HUES6 (cell line): ENCODE results near the gene ELP4.

Experiments used
- H3K27ac ChIP-seq: 2 replicates; pipeline ENCODE4 v1.7.0; 2013; ENCODE audit warnings: low read depth, mild to moderate bottlenecking, low read length, inconsistent platforms
- H3K27me3 ChIP-seq: 2 replicates; pipeline ENCODE4 v1.6.1; 2013; ENCODE audit warnings: low read length; ENCODE audit not compliant: control insufficient read depth, insufficient read depth
- H3K36me3 ChIP-seq: 2 replicates; pipeline ENCODE4 v1.6.1; 2013; ENCODE audit warnings: low read length; ENCODE audit not compliant: control insufficient read depth, insufficient read depth
- H3K4me1 ChIP-seq: 2 replicates; pipeline ENCODE4 v1.6.1; 2013; ENCODE audit warnings: low read length; ENCODE audit not compliant: control insufficient read depth, insufficient read depth
- H3K4me3 ChIP-seq: 2 replicates; pipeline ENCODE4 v1.5.1; 2013; ENCODE audit warnings: low read depth, low read length
- H3K9ac ChIP-seq: one replicate; pipeline ENCODE4 v1.6.1; 2013; ENCODE audit warnings: mild to moderate bottlenecking, low read length
- H3K9me3 ChIP-seq: 2 replicates; pipeline ENCODE4 v1.6.1; 2013; ENCODE audit warnings: low read depth, low read length; ENCODE audit not compliant: control insufficient read depth, insufficient read depth

Gene ELP4

GRCh38 chr11:31770011-31770700 lies 260.6 kb downstream of the ELP4 start:
- H3K27me3 ChIP-seq: no peaks in the 10 kb centered on the region
- 0 out of 2 replicates have a peak, but pooled peaks cover 6% of the 10 kb centered on the region for H3K4me1 ChIP-seq
- no peak overlapping the region for H3K27ac ChIP-seq
- no peaks in the 10 kb centered on the region for H3K9me3 ChIP-seq
- no peaks in the 10 kb centered on the region for H3K36me3 ChIP-seq
- H3K4me3 ChIP-seq: no peak overlapping the region
- no peak overlapping the region for H3K9ac ChIP-seq

DNA sequence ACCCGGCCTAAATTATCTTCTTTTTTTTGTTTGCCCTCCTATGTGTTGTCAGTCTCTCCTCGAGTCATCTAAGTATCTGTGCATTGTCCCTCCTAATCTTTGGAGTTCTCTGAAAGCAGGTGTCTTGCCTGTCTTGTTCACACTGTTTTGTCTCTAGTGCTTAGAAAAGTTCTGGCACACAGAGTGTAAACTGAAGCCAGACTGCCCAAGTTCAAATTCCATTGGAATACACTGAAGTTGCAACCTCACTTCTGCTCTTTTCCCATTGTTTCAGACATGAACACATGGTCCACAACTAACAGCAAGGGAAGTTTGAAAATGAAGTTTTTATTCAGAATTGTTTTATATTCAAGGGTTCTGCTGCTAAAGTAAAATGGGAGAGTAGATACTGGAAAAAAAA lies 262.8 kb downstream of the ELP4 start:
- Histone ChIP-seq H3K9ac (no peak overlapping the region), H3K27me3 (no peaks in the 10 kb centered on the region), H3K4me1 (0 out of 2 replicates have a peak, but pooled peaks cover 6% of the 10 kb centered on the region), H3K9me3 (no peaks in the 10 kb centered on the region), H3K36me3 (no peaks in the 10 kb centered on the region), H3K4me3 (no peak overlapping the region), H3K27ac (no peak overlapping the region)

- Histone ChIP-seq H3K4me1 (no peaks in the 10 kb centered on the region), H3K4me3 (no peak overlapping the region), H3K27me3 (no peaks in the 10 kb centered on the region), H3K9me3 (no peaks in the 10 kb centered on the region), H3K36me3 (no peaks in the 10 kb centered on the region), H3K9ac (no peak overlapping the region), H3K27ac (no peak overlapping the region)
Measured at GRCh38 chr11:31779374-31779791, 269.8 kb downstream of the ELP4 start.

DNA sequence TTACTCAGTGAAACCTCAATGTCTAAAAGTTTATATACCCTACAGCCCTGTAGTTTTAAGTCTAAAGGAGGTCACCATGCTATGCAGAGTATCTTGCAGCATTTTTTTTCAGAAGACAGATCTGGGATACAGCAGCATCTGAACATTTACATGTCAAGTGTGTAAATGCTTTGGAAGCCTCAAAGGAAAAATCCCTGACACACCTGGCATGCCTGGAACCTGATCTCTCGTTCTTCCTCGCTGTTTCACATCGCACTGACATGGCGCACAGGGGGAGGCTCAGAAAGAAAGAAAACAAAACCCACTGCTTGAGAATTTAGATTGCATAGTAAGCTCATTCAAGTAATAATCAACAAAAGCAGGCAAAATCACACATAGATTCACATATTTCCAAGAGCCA lies 270.5 kb downstream of the ELP4 start:
- no peak overlapping the region for H3K27ac ChIP-seq
- no peaks in the 10 kb centered on the region for H3K9me3 ChIP-seq
- no peaks in the 10 kb centered on the region for H3K27me3 ChIP-seq
- H3K36me3 ChIP-seq: no peaks in the 10 kb centered on the region
- H3K9ac ChIP-seq: no peak overlapping the region
- H3K4me1 ChIP-seq: no peaks in the 10 kb centered on the region
- no peak overlapping the region for H3K4me3 ChIP-seq

- H3K27ac ChIP-seq: no peak overlapping the region
- H3K4me3 ChIP-seq: no peak overlapping the region
- no peaks in the 10 kb centered on the region for H3K27me3 ChIP-seq
- no peak overlapping the region for H3K9ac ChIP-seq
- no peaks in the 10 kb centered on the region for H3K4me1 ChIP-seq
- no peaks in the 10 kb centered on the region for H3K9me3 ChIP-seq
- no peaks in the 10 kb centered on the region for H3K36me3 ChIP-seq
Measured at GRCh38 chr11:31780480-31780971, 271.0 kb downstream of the ELP4 start.

- Histone ChIP-seq H3K4me1 (no peaks in the 10 kb centered on the region), H3K9ac (no peak overlapping the region), H3K9me3 (no peaks in the 10 kb centered on the region)
Measured at GRCh38 chr11:31782257-31782656, 272.7 kb downstream of the ELP4 start.

GRCh38 chr11:31783252-31783651 lies 273.7 kb downstream of the ELP4 start:
- H3K27me3 ChIP-seq: no peaks in the 10 kb centered on the region
- no peaks in the 10 kb centered on the region for H3K9me3 ChIP-seq
- H3K4me3 ChIP-seq: no peak overlapping the region
- H3K36me3 ChIP-seq: no peaks in the 10 kb centered on the region
- H3K27ac ChIP-seq: no peak overlapping the region
- no peak overlapping the region for H3K9ac ChIP-seq
- H3K4me1 ChIP-seq: no peaks in the 10 kb centered on the region

More at GRCh38 chr11:31782257-31782656, 272.7 kb downstream of the ELP4 start:
- H3K4me3 ChIP-seq: no peak overlapping the region
- no peaks in the 10 kb centered on the region for H3K27me3 ChIP-seq
- H3K27ac ChIP-seq: no peak overlapping the region
- no peaks in the 10 kb centered on the region for H3K36me3 ChIP-seq

DNA sequence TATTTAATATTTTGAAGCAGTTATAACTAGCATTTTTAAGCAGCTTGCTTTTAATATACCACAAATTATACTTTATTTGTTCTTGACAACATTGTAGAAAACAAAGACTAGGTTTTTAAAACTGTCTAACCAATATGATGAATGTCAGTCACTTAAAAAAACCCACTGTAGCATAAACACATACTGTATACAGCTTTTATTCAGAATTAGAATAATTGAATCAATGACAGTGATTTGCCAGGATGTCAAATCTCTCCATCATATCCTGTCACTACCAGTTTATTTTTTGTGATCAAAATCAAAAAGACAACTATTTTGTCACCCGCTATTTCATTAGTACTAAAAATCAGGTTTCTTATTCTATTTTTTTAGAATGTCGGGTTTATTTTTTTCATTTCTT lies 275.0 kb downstream of the ELP4 start:
- Histone ChIP-seq H3K9ac (no peak overlapping the region), H3K27me3 (no peaks in the 10 kb centered on the region), H3K36me3 (no peaks in the 10 kb centered on the region), H3K27ac (no peak overlapping the region), H3K4me3 (no peak overlapping the region), H3K4me1 (no peaks in the 10 kb centered on the region), H3K9me3 (no peaks in the 10 kb centered on the region)

GRCh38 chr11:31786996-31787685 lies 277.6 kb downstream of the ELP4 start:
- Histone ChIP-seq H3K9me3 (no peaks in the 10 kb centered on the region), H3K4me1 (no peaks in the 10 kb centered on the region), H3K9ac (no peak overlapping the region), H3K36me3 (no peaks in the 10 kb centered on the region), H3K4me3 (no peak overlapping the region), H3K27me3 (no peaks in the 10 kb centered on the region), H3K27ac (no peak overlapping the region)

DNA sequence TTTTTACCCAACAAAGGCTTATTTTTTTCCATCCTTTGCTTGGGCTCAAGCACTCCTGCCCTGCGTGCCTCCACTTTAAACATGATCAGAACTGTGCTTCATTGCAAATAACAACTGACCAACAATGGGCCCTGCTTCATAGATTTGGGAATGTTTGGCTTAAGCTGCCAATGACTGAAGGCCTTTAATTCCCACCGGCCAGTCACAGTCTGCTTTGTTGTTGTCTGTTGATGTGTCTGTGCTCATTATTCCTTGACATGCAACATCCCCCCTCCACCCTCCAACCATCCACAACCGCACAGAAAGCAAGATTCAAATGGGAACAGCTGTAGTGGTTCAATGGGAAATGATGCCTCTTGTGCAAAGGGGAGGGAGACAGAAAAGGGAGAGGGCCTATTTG lies 278.5 kb downstream of the ELP4 start:
- Histone ChIP-seq H3K9ac (no peak overlapping the region), H3K9me3 (no peaks in the 10 kb centered on the region), H3K27me3 (peaks cover 8% of the 10 kb centered on the region), H3K36me3 (no peaks in the 10 kb centered on the region), H3K27ac (no peak overlapping the region), H3K4me3 (no peak overlapping the region), H3K4me1 (no peaks in the 10 kb centered on the region)

GRCh38 chr11:31790649-31791048 lies 281.1 kb downstream of the ELP4 start:
- Histone ChIP-seq H3K9ac (no peak overlapping the region), H3K4me3 (no peak overlapping the region), H3K27ac (no peak overlapping the region), H3K9me3 (no peaks in the 10 kb centered on the region), H3K36me3 (no peaks in the 10 kb centered on the region), H3K4me1 (no peaks in the 10 kb centered on the region), H3K27me3 (peaks cover 34% of the 10 kb centered on the region)
